ENCODE data around the gene RPP30.

RPP30 gene

GRCh38 chr10:90917968-90918318, 46.2 kb downstream of the RPP30 start:
- Histone ChIP-seq H3F3A (ENCODE audit: insufficient read depth, low read length) (no peaks in the 10 kb centered on the region), H3K9me3 (replicated peaks; ENCODE audit: insufficient read depth, low read length) (no peaks in the 10 kb centered on the region), H3K4me2 (ENCODE audit: low read depth, low read length) (no peak overlapping the region), H2AFZ (ENCODE audit: low read length) (no peak overlapping the region), H3K27me3 (replicated peaks; ENCODE audit: insufficient read depth, low read length) (no peaks in the 10 kb centered on the region), H3K4me3 (ENCODE audit: low read length) (no peak overlapping the region), H3K4me1 (ENCODE audit: low read length) (no peaks in the 10 kb centered on the region), H3K79me2 (ENCODE audit: low read length) (no peaks in the 10 kb centered on the region), H4K20me1 (ENCODE audit: insufficient read depth, low read length) (no peaks in the 10 kb centered on the region), H3K27ac (ENCODE audit: low read length) (no peak overlapping the region), H3K9me2 (replicated peaks; ENCODE audit: insufficient read depth, low read length) (no peaks in the 10 kb centered on the region), H3K9ac (ENCODE audit: low read length) (no peak overlapping the region), H3K36me3 (replicated peaks; ENCODE audit: insufficient read depth, low read length) (no peaks in the 10 kb centered on the region)
- no peak for TF ChIP-seq CTCF (IDR thresholded peaks at IDR 0.05; ENCODE audit: low read length)
- no peak for TF ChIP-seq EZH2phosphoT487 (IDR thresholded peaks at IDR 0.05; ENCODE audit: low read length)
- no peak for TF ChIP-seq EZH2 (optimal IDR thresholded peaks at IDR 0.05; ENCODE audit: low read depth, low read length)
- DNase-seq: no peak

DNA sequence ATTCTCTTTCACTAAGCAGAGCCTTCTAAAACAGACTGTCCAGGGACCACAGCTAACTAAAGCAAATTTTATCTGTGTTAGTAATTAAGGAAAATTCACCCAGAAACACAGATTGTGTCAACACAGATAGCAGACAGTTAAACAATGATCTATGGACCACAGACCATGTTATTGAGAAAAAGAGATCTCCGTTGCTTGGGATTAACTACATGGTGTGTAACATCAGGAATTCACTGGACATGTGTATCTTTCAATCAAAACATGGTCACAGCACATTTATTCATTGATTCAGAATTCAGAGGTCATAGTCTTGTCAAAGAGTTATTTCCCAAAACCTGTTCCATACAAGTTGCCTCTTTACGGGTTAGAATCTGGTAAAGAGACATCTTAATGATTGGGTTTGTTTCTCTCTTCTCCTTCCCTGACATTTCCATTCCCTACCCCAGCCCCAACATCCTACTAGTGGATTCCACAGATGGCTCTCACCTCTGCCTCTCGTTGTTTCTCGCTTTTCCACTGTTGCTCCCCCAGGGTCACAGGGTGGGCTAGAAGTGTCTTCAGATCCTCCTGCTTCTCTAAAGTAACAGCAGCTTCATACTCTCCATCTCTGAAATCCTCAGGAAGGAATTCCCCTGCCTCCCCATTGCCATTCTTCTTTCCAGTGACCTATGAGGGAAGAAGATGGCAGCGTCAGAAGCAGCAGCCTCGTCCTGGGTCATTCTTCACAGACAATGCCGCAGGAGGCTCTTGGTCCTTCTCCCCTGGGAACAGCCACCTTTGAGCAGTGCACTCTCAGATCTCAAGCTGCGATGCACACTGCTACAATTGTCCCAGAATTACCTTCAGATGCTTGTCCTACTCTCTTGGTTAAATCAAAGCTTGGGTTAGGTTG, 48.2 kb downstream of the RPP30 start:
- Histone ChIP-seq H3K4me2 (ENCODE audit: low read depth, low read length) (no peak overlapping the region), H3K36me3 (replicated peaks; ENCODE audit: insufficient read depth, low read length) (no peaks in the 10 kb centered on the region), H3K4me3 (ENCODE audit: low read length) (no peak overlapping the region), H3K9me3 (replicated peaks; ENCODE audit: insufficient read depth, low read length) (no peaks in the 10 kb centered on the region), H3K27ac (ENCODE audit: low read length) (no peak overlapping the region), H3F3A (ENCODE audit: insufficient read depth, low read length) (no peaks in the 10 kb centered on the region), H3K4me1 (ENCODE audit: low read length) (no peaks in the 10 kb centered on the region), H3K9ac (ENCODE audit: low read length) (no peak overlapping the region), H3K79me2 (ENCODE audit: low read length) (no peaks in the 10 kb centered on the region), H2AFZ (ENCODE audit: low read length) (no peak overlapping the region), H4K20me1 (ENCODE audit: insufficient read depth, low read length) (no peaks in the 10 kb centered on the region), H3K27me3 (replicated peaks; ENCODE audit: insufficient read depth, low read length) (no peaks in the 10 kb centered on the region), H3K9me2 (replicated peaks; ENCODE audit: insufficient read depth, low read length) (no peaks in the 10 kb centered on the region)
- no peak for DNase-seq
- TF ChIP-seq EZH2 (optimal IDR thresholded peaks at IDR 0.05; ENCODE audit: low read depth, low read length) (no peak), CTCF (IDR thresholded peaks at IDR 0.05; ENCODE audit: low read length) (no peak), EZH2phosphoT487 (IDR thresholded peaks at IDR 0.05; ENCODE audit: low read length) (no peak)

DNA sequence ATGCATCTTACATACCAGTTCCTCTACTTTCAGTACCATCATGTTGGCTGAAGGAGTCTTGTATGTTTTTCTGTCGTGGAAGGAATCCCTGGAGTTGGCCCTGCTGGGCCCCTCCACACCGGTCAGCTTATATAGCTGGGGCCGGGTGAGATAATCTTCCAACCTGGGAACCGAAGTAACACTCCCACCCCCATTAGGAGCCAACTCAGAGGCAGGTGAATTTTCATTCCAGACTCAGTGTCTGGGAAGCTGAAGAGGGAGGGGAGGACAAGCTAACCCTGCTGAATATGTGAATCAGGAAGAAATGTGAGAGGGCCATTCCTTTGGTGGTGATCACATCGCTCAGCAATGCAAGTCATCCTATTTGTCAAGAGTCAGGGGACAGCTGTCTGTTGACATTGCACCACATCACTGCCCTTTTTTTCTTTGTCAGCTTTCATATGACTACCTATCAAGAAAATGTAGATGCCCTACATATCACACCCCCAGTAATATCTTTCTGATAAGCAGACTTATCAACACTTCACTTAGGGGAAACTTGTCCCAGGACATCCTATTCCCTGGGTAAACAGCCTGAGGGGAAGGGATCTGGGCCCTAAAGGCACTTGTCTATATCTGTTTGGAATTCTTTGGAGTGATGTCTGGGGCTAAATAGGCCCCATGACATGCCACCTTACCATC, 49.4 kb downstream of the RPP30 start, which contains the start of gene ANKRD1:
ANKRD1 (minus strand) TSS at position 102 of the 681 bp plus-strand sequence; CDS start at position 42, 60 bp downstream.
- H3K9me3 ChIP-seq (replicated peaks; ENCODE audit: insufficient read depth, low read length): no peaks in the 10 kb centered on the region
- no peak within 1 kb of the TSS for H2AFZ ChIP-seq (ENCODE audit: low read length)
- H3K4me3 ChIP-seq (ENCODE audit: low read length): no peak within 1 kb of the TSS
- no peaks in the 10 kb centered on the region for H3F3A ChIP-seq (ENCODE audit: insufficient read depth, low read length)
- no peaks in the 10 kb centered on the region for H3K27me3 ChIP-seq (replicated peaks; ENCODE audit: insufficient read depth, low read length)
- H3K4me1 ChIP-seq (ENCODE audit: low read length): no peaks in the 10 kb centered on the region
- H3K9me2 ChIP-seq (replicated peaks; ENCODE audit: insufficient read depth, low read length): no peaks in the 10 kb centered on the region
- TF ChIP-seq EZH2phosphoT487 (IDR thresholded peaks at IDR 0.05; ENCODE audit: low read length) (no peak), CTCF (IDR thresholded peaks at IDR 0.05; ENCODE audit: low read length) (no peak), EZH2 (optimal IDR thresholded peaks at IDR 0.05; ENCODE audit: low read depth, low read length) (no peak)
- no peaks in the 10 kb centered on the region for H3K79me2 ChIP-seq (ENCODE audit: low read length)
- no peaks in the 10 kb centered on the region for H4K20me1 ChIP-seq (ENCODE audit: insufficient read depth, low read length)
- no peaks in the 10 kb centered on the region for H3K36me3 ChIP-seq (replicated peaks; ENCODE audit: insufficient read depth, low read length)
- no peak within 1 kb of the TSS for H3K9ac ChIP-seq (ENCODE audit: low read length)
- DNase-seq: no peak
- H3K27ac ChIP-seq (ENCODE audit: low read length): no peak within 1 kb of the TSS
- no peak within 1 kb of the TSS for H3K4me2 ChIP-seq (ENCODE audit: low read depth, low read length)
